Smooth muscle cell of the brain vasculature (primary cell): Measurements from ENCODE around the gene KRTAP10-11.
"Not testable (repeated sequence)": the region's sequence is repeated elsewhere in the genome, so short reads cannot be mapped to it uniquely, and the experiment has no call there.

Source experiments
- DNase-seq: peaks from one replicate; pipeline ENCODE4 v3.0.0-alpha.2; 2012; ENCODE audit warnings: low read depth, low spot score

Gene KRTAP10-11

DNA sequence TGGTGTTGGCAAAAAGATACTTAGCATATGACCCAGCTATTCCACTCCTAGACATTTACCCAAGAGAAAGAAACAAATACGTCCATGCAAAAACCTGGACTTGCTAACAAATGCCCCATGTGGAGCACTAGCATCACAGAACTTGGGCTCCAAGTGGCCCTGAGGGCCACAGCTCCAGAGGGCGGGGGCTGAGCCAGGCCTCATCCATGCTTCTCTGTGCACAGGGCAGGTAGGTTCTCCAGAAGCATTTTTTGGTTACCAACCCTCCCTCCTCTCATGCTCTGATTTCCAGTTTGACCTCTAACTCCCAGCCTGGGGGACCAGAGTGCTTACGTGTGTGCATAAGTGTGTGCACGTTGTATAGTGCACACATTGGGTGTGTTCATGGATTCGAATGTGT is 18.5 kb downstream of the KRTAP10-11 start:
- DNase-seq: no peak

DNA sequence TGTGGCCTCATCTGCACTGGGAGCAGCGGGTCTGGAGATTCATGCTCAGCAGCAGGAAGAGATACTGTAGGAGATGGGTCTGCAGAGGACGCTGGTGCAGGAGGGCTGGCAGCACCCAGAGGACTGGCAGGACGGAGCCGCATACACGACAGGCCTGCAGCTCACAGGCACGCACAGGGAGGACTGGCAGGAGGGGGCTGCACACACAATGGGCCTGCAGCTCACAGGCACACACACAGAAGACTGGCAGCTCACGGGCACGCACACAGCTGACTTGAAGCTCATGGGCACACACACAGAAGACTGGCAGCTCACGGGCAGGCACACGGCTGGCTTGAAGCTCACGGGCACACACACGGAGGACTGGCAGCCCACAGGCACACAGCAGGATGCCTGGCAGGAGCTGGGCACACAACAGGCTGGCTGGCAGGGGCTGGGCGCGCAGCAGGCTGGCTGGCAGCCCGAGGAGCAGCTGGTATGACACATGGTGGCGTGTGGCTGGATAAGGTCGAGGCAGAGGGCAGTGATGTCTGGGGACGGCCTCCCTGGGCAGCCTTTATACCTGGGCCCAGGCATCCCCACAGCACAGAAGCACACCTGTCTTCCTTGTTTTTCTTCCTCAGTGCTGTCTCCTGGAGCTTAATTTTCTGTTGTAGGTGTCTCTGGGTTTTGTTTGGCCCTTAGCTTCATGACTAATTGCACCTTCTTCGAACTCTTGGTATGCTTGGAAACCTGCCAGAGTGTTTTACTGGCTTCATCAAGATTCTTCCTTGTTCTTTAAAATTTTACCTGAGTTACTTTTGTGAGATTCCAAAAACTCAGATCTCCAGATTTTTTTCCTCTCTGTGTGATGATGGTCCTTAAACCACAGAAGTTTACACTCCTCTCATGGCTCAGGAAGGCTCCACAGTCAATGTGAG is 20.4 kb downstream of the KRTAP10-11 start, which contains the start of gene KRTAP12-2:
Gene KRTAP12-2, minus strand, starts transcription at position 527 of the 920 bp plus-strand sequence. Its CDS starts 41 bp downstream, at position 486.
- no peak for DNase-seq

DNA sequence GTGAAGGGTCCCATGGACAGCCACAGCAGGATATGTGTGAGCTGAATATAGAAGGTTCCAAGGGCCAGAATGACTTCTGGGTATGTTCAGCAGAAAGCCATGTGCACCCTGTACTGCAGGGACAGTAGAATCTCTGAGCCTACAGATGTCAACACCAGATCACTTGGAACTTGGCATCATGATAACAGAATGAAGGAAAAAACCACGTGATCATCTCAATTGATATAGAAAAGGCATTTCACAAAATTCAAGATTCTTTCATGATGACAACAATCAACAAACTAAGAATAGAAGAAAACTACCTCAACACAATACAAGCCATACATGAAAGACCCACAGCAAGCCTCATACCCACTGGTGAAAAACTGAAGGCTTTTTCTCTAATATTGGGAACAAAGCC is 21.4 kb downstream of the KRTAP10-11 start:
- no peak for DNase-seq

DNA sequence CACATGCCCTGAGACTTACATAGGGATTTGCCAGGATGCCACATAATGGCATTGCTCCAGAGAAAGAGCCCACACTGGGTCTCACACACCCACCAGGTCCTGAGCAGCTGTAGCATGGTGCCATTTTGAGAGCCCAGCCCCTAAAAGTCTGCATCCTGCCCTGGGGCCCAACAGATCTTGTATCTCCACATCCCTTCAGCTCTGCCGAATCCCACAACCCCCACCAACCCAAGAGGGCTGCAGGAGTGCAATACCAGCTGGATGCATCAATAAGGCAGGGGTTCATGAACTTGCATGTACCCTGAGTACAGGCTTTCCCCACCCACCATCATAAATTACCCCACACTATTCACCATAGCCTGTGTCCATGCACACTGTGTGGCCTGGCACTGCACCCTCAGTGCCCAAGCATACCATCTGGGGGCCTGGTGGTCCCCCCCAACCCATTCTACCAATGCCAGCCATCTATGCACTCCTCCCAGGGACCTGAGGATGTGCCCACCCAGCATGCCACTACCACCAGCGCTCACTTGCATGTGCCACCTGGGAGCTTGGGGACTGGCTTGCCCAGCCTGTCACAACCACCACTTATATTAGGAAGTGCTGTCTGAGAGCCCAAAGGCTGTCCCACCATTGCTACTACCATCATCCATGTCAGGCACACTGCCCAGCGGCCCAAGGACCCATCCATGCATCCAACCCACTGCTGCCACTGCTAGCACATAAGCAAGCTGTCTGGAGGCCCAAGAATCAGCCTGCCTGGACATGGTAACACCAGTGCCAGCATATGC is 24.6 kb downstream of the KRTAP10-11 start:
- no peak for DNase-seq

DNA sequence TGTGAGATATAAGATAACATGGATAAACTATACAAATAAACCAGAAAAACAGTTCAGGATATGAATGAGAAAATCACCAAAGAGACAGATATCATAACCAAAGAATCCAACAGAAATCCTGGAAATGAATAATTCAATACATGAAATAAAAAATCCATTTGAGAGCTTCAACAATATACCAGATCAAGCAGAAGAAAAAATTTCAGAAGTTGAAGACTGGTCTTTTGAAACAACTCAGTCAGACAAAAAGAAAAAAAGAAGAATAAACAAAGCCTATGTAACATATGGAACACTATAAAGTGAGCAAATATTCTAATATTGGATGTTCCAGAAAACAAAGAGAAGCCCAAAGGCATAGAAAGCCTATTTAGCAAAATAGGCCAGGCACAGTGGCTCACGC is 25.7 kb downstream of the KRTAP10-11 start:
- no peak for DNase-seq

DNA sequence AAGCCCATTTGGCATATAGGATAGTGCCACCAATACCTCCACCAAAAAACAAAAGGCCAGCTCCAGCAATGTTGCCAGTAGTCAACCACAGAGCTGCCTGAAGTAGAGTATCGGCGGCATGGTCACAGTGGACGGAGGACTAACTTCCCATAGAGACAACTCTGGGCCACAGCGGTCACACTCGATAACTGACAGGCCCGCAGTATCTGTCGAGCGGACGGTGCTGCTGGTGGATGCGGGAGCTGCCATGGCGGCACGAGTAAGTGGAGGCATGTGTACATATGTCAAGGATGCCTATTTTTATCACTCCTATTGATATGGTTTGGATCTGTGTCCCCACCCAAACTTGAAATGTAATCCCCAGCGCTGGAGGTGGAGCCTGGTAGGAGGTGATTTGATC is 31.7 kb downstream of the KRTAP10-11 start:
- DNase-seq: no peak

DNA sequence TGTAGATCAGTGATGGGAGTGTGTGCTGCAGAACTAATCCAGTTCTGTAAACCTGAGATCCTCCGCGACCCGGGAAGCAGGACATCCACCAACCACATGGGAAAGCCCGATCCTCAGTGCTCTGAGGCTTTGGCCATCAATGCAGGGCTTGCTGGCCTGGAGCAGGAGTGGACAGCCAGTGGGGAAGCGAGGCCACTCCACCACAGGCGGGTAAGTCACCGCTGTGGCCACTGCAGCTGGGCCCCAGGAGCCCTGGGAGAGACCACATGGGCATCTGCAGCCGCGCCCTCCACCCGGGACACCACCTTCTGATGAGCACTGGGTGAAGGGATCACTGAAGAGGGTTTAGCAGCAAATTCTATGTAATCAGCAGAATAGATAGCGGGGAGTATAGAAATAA is 34.9 kb downstream of the KRTAP10-11 start:
- DNase-seq: no peak

DNA sequence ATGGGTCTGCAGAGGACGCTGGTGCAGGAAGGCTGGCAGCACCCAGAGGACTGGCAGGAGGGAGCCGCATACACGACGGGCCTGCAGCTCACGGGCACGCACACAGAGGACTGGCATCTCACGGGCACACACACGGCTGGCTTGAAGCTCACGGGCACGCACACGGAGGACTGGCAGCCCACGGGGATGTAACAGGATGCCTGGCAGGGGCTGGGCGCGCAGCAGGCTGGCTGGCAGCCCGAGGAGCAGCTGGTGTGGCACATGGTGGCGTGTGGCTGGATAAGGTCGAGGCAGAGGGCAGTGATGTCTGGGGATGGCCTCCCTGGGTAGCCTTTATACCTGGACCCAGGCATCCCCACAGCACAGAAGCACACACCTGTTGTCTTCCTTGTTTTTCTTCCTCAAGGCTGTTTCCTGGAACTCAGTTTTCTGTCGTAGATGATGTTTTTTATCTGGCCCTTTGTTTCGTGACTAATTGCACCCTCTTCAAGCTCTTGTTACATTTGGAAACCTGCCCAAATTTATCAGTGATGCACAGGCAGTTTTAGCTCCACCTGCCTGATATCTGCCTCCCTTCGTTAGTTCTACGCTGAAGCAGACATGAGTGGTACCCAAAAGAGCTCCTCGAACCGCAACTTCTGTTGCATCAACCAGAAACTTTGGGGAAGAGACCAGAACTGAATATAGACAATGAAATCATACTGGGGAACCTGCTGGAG is 35.8 kb downstream of the KRTAP10-11 start, which contains the start of gene KRTAP12-1:
Gene KRTAP12-1, minus strand, starts transcription at position 303 of the 719 bp plus-strand sequence. Its CDS starts 40 bp downstream, at position 263.
- no peak for DNase-seq

DNA sequence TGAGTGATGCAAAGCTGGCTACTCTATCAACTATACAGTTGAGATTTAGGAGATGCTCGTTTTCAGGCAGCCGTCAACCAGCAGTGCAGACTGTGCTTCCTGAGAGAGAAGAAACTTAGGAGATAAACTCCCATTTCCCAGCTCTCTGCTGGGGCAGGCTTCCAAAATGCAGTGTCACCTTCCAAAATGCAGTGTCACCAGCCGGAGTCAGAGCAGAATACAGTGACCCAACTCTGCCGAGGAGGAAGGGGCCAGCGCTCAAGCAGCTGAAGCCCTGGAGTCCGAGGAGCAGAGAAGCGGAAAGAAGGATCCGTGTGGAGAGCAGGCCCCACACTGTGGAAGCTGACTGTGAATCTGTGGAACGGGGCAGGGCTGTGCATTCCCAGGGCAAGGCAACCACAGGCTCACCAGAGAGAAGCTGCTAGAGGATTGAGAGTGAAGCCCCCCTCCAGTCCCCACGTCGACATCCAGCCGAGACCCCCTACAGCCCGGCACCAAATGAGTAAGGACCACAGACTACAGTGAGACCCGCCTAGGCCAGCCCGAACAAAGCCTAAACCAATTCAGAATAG is 36.5 kb downstream of the KRTAP10-11 start:
- DNase-seq: no peak

DNA sequence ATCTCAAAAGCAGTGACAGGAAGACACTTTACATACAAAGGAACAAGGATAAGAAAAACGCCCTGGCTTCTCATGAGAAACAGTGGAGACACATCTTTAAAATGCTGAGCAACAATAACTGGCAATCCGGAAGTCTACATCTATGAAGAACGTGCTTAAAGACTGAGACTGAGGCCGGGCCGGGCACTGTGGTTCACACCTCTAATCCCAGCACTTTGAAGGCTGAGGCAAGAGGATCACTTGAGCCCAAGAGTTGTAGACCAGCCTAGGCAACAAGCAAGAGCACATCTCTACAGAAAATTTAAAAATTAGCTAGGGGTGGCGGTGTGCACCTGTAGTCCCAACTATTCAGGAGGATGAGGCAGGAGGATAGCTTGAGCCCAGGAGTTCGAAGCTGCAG is 37.9 kb downstream of the KRTAP10-11 start:
- no peak for DNase-seq

DNA sequence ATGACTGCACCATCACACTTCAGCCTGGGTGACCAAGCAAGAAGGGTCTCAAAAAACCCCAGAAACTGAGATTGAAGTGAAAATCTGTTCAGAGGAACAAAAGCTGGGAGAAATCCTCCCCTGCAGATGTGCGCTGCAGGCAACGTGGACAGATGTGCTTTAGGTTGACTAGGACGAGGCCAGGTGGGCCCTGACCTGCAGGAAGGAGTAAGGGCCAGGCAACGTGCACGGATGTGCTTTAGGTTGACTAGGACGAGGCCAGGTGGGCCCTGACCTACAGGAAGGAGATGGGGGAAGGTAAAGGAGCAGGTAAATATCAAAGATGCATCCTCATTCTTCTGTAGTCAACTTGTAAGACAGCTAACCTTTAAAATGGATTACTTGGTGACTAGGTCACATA is 38.3 kb downstream of the KRTAP10-11 start:
- DNase-seq: no peak

DNA sequence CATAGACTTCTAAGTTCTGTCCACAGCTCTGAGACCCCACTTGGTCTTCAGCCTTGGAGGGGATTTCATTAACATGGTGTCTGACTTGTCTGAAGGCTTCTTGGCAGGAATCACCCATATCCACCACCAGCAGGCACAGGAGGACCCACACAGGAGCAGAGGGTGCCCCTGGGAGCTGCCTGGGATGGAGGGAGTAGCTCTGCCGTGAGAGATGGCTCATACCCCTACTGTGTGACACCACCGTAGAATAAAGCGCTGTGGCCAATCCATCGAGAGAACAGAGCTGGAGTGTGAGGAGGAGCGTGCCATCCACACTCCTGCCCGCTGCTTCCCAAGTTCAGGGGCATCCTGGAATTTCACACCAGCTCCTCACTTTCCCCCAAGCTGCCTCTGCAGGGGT is 38.8 kb downstream of the KRTAP10-11 start:
- DNase-seq: not testable (repeated sequence)

DNA sequence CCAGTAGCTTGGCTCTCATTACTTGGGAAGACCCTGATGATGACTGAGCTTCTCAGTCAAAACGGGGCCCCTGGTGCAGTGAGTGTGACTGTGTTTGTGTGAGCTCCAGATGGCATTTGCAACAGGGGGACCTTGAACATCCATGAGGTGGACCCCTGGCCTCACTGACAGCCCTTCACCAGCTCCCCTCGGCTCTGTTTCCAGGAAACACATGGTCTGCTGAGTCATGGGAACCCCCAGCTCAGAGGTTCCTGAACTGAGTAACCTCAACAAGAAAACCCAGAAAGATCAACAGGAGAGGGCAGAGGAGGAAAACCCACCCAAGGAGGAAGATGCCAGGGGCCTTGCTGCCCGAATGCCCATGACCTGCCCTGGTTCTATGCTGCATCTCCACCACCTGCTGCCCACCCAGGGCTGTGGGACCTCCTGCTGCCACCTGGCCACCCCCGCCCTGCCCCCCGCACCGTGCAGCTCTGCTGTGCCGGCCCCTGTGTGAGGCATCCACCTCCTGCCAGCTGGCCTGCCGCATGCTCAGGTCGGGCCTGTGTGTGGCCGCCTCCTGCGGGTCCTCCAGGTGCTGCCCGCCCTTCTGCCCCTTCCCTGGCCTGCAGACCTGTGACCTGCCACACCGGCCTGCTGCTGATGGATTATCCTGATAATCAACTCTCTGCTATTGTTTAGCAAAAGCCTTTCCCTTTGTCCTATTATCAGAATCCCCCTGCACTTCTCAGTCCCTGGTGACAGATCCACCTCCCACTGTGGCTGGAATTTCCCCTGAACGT is 40.0 kb downstream of the KRTAP10-11 start:
- DNase-seq: no peak

DNA sequence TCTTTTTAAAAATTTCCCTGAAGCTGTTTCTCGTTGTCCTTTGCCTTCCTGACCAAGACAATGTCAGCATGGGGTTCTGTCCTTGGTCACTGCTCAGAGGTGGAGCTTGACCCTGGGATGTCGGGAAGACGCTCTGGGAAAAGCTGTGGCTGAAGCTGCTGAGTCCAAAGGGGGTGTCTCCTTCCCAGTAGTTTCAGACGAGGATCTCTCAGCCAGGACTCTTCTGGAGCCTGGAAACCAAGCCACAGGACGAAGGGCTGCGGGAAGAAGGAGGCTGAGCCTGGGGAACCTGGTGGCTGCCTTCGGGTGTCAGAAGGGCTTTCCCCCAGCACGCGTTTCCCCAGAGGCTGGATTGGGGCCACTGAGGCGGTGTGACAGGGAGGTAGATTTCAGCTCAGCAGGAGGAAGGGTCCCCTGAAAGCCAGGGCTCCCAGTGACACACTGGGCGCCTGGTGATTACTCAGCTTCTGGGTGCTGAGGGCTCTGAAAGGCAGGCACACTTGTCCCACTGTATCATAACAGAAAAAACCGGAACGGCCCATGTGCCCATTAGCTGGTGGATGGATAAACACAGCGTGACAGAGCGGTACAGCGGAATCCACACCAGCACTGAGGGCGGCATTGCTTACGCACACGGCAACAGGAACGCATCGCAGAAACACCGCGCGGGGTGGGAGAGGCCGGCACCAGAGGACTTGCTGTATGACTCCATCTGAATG is 40.8 kb downstream of the KRTAP10-11 start:
- no peak for DNase-seq

DNA sequence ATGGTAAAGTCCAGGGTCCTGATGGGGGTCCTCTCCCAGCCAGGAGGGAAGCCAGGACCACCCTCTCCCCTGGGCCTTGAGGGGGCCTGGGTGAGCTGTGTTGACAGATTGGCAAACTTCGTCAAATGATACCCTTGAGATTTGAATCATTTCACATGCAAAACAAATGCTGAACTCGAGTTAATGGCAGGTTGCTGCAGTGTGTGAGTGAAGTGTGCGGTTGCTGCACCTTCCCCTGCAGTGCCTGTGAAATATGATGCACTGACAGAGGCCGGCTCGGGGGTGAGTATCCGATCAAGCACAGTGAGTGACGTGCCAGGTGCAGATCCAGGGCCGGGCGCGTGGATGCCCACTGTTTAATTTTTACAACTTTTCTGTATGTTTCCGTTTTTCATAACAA is 41.5 kb downstream of the KRTAP10-11 start:
- no peak for DNase-seq

DNA sequence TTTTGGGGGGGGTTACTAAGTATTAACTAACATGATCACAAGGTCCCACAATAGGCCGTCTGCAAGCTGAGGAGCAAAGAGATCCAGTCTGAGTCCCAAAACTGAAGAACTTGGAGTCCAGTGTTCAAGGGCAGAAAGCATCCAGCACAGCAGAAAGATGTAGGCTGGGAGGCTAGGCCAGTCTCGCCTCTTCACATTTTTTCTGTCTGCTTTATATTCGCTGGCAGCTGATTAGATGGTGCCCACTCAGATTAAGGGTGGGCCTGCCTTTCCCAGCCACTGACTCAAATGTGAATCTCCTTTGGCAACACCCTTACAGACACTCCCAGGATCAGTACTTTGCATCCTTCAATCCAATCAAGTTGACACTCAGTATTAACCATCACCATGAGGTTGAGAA is 43.5 kb downstream of the KRTAP10-11 start:
- DNase-seq: not testable (repeated sequence)

DNA sequence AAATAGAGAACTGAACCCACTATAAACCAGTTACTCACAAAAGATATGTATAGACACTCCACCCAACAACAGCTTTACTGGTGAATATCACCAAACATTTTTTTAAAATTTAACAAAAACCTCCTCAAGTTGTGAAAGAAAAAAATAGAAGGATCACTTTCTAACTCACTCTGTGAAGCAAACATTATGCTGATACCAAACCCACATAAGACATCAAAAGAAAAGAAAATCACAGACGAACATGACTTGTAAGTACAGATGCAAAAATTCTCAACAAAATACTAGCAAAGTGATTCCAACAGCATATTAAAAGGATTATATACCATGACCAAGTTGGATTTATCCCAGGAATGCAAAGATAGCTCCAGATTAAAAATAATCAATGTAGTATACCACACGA is 45.5 kb downstream of the KRTAP10-11 start:
- no peak for DNase-seq

DNA sequence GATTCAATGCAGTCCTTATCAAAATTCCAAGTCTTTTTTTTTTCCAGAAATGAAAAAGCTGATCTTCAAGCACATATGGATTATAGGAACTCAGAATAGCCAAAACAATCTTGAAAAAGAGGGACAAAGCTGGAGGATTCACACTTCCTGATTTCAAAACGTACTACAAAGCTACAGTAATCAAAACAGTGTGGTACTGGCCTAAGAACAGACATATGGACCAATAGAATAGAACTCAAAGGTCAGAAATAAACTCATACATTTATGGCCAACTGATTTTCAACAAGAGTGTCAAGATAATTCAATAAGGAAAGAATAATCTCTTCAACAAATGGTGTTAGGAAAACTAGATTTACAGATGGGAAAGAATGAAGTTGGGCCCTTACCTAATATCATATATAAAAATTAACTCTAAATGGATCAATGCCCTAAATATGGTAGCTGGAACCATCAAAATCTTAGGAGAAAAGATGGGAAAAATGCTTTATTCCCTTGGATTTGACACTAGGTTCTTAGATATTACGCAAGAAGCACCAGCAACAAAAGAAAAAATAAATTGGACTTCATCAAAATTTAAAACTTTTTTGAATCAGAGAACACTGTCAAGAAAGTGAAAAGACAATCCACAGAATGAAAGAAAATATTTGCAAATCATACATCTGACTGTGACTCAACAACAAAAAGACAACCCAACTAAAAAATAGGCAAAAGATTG is 46.7 kb downstream of the KRTAP10-11 start:
- no peak for DNase-seq

DNA sequence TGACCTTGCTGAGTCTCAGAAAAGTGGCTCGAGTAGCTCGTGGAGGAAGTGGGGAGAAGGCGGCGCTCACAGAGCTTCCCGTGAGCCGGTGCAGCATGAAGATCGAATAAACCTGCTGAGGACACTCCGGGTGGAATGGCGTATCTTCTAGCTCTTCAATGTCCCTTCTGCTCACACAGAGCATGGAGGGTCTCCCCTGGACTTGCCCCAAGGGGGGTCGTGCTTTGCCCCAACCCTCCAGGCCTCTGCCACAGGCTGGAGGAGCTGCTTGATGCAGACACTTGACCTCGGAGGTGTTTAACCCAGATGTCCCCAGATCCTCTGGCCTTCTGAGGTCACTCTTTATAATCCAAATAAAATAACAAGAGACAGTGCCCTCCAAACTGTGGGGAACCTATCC is 48.6 kb downstream of the KRTAP10-11 start:
- no peak for DNase-seq
